WERI-Rb-1 (cell line): ENCODE data around the gene CCDC51.

Experiments used
- DNase-seq: peaks from one replicate; pipeline ENCODE4 v3.0.0-alpha.2; 2020
- H3K27ac ChIP-seq: fragments of 250-450 bp; sonication (Bioruptor Pico); 2 replicates; pipeline ENCODE4 v1.5.1; 2020; ENCODE audit warnings: mild to moderate bottlenecking, moderate library complexity
- H3K27me3 ChIP-seq: fragments of 250-450 bp; sonication (Bioruptor Pico); 2 replicates; pipeline ENCODE4 v1.5.1; 2021; ENCODE audit warnings: mild to moderate bottlenecking, low read depth, moderate library complexity; ENCODE audit not compliant: insufficient read depth, severe bottlenecking
- H3K36me3 ChIP-seq: fragments of 250-450 bp; sonication (Bioruptor Pico); 2 replicates; pipeline ENCODE4 v1.5.1; 2020; ENCODE audit warnings: mild to moderate bottlenecking, moderate library complexity
- H3K4me3 ChIP-seq: 2 replicates; pipeline ENCODE4 v1.5.1; 2011; ENCODE audit warnings: low read depth, mild to moderate bottlenecking, control low read depth, low read length
- H3K9me3 ChIP-seq: fragments of 250-450 bp; sonication (Bioruptor Pico); 2 replicates; pipeline ENCODE4 v1.5.1; 2021; ENCODE audit warnings: mild to moderate bottlenecking, moderate library complexity; ENCODE audit not compliant: severe bottlenecking
- TF ChIP-seq, protein P1 (sequence below): IDR thresholded peaks from 2 replicates; pipeline ENCODE4 v1.5.1; 2011; ENCODE audit warnings: low read depth, mild to moderate bottlenecking, control low read depth, inconsistent platforms, low read length

Gene CCDC51

DNA sequence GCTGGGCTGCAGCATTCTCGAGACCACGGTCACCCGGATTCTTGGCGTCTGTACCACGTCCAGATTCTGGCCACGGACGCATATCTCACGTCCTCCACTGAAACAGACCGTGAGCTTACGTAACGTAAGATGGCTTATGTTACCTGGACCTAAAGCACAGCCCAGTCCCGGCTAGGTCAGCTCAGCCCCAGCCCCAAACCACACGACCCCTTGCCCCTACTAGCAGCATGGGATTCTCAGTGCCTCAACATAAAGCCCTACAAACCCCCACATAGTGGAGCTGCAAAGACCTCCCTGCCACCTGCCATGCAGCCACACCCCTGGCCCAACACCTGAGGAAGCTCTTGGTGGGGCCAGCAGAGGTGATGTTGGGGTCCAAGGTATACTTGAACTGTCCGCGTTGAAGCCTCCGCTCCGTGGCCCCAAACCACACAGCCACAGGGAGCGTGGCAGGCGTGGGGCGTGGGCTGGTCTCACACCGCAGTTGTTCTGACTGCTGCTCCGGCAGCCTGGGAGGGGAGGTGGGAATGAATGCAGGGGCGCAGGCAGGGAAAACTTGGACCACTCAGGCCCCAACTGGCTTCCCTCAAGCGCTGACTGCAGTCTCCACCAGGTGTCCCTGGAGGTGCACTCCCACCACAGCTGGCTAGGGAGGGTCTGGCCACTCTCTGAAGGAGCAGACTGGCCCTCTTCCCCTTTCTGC is 24.5 kb downstream of the CCDC51 start:
- Histone ChIP-seq H3K27me3 (no peaks in the 10 kb centered on the region), H3K27ac (no peak overlapping the region), H3K36me3 (peaks cover 90% of the 10 kb centered on the region), H3K4me3 (no peak overlapping the region), H3K9me3 (no peaks in the 10 kb centered on the region)
- TF ChIP-seq, protein P1, sequence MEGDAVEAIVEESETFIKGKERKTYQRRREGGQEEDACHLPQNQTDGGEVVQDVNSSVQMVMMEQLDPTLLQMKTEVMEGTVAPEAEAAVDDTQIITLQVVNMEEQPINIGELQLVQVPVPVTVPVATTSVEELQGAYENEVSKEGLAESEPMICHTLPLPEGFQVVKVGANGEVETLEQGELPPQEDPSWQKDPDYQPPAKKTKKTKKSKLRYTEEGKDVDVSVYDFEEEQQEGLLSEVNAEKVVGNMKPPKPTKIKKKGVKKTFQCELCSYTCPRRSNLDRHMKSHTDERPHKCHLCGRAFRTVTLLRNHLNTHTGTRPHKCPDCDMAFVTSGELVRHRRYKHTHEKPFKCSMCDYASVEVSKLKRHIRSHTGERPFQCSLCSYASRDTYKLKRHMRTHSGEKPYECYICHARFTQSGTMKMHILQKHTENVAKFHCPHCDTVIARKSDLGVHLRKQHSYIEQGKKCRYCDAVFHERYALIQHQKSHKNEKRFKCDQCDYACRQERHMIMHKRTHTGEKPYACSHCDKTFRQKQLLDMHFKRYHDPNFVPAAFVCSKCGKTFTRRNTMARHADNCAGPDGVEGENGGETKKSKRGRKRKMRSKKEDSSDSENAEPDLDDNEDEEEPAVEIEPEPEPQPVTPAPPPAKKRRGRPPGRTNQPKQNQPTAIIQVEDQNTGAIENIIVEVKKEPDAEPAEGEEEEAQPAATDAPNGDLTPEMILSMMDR = peak; percentile 35; the same call in 1 of the 2 replicates
- no peak for DNase-seq

DNA sequence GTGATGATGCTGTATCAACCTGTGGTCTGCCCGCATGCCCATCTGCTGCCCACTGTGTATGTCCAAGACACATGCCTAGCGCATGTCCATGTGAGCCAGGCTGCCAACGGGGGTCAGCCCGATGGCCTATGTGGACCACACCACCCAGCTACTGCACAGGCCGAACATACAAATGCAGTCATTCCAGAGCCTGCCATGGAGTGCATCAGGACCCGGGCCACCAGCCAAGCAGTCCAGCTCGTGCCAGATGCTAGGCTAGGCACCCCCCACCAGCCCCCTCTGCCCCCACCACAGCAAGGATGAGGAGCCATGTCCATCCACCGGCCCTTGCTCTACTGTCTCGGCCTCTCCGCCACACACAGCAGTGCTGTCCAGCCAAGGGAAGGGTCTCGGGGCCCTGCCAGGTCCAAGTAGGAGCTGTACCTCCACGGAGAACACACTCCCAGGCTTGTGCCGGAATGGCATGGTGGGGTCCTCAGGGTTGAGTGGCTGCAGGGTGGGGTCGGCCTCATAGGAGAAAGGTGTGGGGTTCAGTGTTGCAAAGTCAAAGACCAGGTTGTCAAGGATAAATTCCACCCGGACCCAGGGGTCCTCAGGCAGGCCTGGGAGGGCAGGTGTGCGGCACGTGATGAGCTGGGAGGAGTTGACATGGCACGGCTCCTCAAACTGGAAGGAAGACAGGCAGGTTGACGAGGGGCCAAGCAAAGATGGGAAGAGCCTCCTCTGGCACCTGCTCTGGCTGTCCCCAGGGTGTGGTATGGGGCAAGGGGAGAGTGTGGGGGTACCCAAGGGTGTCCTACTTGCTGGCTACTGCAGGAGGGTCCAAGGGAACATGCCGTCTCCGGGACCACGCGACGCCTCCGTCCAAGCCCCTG is 25.3 kb downstream of the CCDC51 start:
- TF ChIP-seq, protein P1 = no peak
- Histone ChIP-seq H3K4me3 (no peak overlapping the region), H3K9me3 (no peaks in the 10 kb centered on the region), H3K27ac (no peak overlapping the region), H3K27me3 (no peaks in the 10 kb centered on the region), H3K36me3 (peaks cover 97% of the 10 kb centered on the region)
- no peak for DNase-seq

DNA sequence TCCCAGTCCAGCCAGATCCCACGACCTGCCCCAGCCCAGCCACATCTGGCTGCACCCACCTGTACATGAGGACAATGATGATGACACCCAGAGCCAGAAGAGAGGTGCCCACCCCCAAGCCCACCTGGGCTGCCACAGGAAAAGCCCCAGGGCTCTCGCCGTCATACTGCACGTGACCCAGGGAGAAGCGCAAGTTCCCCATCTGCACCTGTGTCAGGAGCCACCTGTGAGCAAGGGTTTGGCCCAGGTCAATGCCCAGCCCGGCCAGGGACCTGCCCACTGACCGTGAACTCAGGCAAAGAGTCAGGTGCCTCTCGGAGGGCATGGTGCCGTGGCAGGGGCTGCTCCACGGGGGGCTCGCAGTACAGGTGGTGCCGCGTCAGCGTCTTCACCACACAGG is 26.3 kb downstream of the CCDC51 start:
- Histone ChIP-seq H3K4me3 (no peak overlapping the region), H3K27ac (no peak overlapping the region), H3K9me3 (no peaks in the 10 kb centered on the region), H3K27me3 (no peaks in the 10 kb centered on the region), H3K36me3 (peaks cover 97% of the 10 kb centered on the region)
- TF ChIP-seq, protein P1 = no peak
- DNase-seq = no peak

DNA sequence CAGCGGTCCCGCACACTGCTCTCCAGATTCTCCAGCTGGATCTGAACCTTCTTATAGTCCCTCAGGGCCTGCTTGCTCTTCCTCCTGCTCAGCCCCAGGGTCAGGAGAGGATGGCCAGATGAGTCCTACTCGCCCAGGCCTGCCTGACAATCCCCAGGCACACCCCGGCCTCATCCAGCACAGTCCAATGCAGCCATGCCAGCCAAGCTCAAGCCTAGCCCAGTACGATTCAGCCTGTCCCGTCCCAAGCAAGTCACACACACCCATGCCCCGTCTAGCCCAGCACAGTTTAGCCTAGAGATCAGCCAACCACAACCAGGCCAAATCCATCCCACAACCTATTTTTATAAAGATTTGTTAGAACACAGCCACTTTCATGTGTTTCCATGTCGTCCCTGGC is 26.8 kb downstream of the CCDC51 start:
- H3K4me3 ChIP-seq = no peak overlapping the region
- H3K9me3 ChIP-seq = no peaks in the 10 kb centered on the region
- no peaks in the 10 kb centered on the region for H3K27me3 ChIP-seq
- H3K27ac ChIP-seq = no peak overlapping the region
- peaks cover 97% of the 10 kb centered on the region for H3K36me3 ChIP-seq
- TF ChIP-seq, protein P1 = no peak
- DNase-seq = no peak

DNA sequence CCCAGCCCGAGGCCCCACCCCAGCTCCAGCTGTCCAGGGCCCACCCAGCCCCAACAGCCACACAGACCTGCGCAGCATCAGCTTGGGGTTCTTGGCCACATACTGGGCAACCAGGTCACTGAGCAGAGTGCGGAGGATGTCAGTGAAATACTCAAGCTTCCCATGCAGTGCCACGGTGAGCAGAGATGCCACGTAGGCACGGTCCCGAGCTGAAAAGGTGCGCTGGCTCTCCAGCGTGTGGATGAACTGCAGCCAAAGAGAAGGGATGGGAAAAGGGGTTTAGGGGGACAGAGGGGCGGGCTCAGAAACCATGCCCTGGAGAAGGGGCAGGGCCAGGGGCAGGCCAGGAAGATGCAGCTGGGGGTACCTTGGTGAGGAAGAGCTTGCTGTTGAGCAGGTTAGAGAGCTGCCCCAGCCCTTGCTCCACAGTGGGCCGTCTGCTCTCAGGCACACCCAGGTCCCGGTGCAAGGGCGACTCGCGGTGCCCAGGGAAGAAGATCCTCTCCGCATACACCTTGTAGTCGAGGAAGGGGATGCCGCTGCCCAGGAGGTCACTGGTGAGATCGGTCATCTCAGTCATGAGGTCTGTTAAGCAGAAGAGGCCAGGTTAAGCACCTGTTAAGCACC is 27.4 kb downstream of the CCDC51 start:
- Histone ChIP-seq H3K4me3 (no peak overlapping the region), H3K27me3 (no peaks in the 10 kb centered on the region), H3K36me3 (peaks cover 99% of the 10 kb centered on the region), H3K9me3 (no peaks in the 10 kb centered on the region), H3K27ac (no peak overlapping the region)
- TF ChIP-seq, protein P1 = no peak
- DNase-seq = no peak
